Suprapubic skin (tissue), 4 donors: ENCODE measurements around the gene RTF2.

Experiments used
- CTCF ChIP-seq, 2 donors: fragments of 200-600 bp in 1 of 2; fragments of 450-650 bp in 1 of 2; sonication (generic) in 1 of 2; IDR thresholded peaks; one replicate each; pipeline ENCODE4 v1.5.1; 2016 to 2019; ENCODE audit warnings: antibody characterized with exemption in 2 of 2, mild to moderate bottlenecking in 1 of 2, moderate library complexity in 1 of 2
- POLR2A ChIP-seq, 2 donors: fragments of 450-650 bp; IDR thresholded peaks; one replicate each; pipeline ENCODE4 v1.6.1; 2017; ENCODE audit warnings: antibody characterized with exemption in 2 of 2, mild to moderate bottlenecking in 2 of 2, moderate library complexity in 2 of 2
- POLR2AphosphoS5 ChIP-seq, 3 donors: sonication (generic); formaldehyde crosslinking; IDR thresholded peaks; one replicate each; pipeline ENCODE4 v1.6.1; 2017; ENCODE audit warnings: antibody characterized with exemption in 3 of 3

GRCh38 chr20:56469077-56469449, 636 bp downstream of the RTF2 start:
- TF ChIP-seq CTCF (IDR thresholded peaks at IDR 0.05) (no peak), POLR2A (IDR thresholded peaks at IDR 0.05) (no peak), POLR2AphosphoS5 (IDR thresholded peaks at IDR 0.05) (no peak)
